Prostate gland (tissue), 2 donors: ENCODE results near the gene SPOP.

Experiments
- CTCF ChIP-seq, 4 experiments: fragments of 200-600 bp in 2 of 4; fragments of 450-650 bp in 2 of 4; sonication (generic) in 2 of 4; IDR thresholded peaks; 1 replicate in 3 of 4; 2 replicates in 1 of 4; pipeline ENCODE4 v1.5.1; 2016 to 2019; ENCODE audit warnings: antibody characterized with exemption in 4 of 4, mild to moderate bottlenecking in 2 of 4, moderate library complexity in 2 of 4
- POLR2AphosphoS5 ChIP-seq: sonication (generic); formaldehyde crosslinking; IDR thresholded peaks from one replicate; pipeline ENCODE4 v1.6.1; 2017; ENCODE audit warnings: antibody characterized with exemption

- TF ChIP-seq CTCF (IDR thresholded peaks at IDR 0.05): peak in 3 of 4 experiments; percentile 29 to 63 (median 34)
- no peak for TF ChIP-seq POLR2AphosphoS5
These were observed 120.4 kb downstream of the SPOP start for GRCh38 chr17:49557312-49558024.
